Ecto neural progenitor cell (in vitro differentiated cells): Measurements from ENCODE around the gene CT47A7.
"Not testable (repeated sequence)": the region's sequence is repeated elsewhere in the genome, so short reads cannot be mapped to it uniquely, and the experiment has no call there.

Source experiments
- DNase-seq: peaks from one replicate; pipeline ENCODE4 v3.0.0-alpha.2; 2018; ENCODE audit warnings: low spot score

Gene CT47A7

DNA sequence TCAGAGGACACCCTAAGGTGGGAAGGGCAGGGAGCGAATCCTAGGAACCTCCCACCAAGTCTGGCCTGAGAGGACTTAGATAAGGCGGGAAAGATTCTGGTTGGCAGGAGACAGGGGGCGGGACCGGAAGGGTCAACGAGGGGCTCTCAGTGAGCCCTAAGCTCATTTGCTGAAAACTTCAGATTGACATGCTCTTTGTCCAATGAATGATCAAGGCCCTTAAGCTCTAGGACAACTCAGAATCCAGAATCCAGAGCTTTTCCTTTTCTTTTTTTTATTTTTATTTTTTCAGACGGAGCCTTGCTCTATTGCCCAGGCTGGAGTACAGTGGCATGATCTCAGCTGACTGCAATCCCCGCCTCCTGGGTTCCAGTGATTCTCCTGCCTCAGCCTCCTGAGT, at the start of gene CT47A7:
TSS of gene CT47A7 (minus strand) at position 101 of the 400 bp plus-strand sequence. CDS start 255 bp downstream, outside the sequence.
- DNase-seq: not testable (repeated sequence)

- DNase-seq: no peak
These were observed 44.2 kb upstream of the CT47A7 start for GRCh38 chrX:121000589-121000988.

DNA sequence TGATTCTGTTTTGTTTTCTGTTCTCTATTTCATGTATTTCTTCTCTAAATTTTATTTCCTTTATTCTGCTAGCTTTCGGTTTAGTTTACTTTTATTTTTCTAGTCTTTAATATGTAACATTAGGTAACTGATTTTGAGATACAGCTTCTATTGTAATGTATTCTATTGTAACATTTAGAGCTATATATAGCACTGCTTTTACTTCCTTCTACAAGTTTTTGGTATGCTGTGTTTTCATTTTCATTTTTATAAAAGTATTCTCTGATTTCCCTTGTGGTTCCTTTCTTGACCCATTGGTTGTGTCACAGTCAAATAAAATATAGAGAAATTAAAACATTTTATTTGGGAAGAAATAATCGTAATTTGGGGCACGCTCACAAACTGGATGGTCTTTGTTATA, 43.0 kb upstream of the CT47A7 start:
- DNase-seq: no peak

- DNase-seq: not testable (repeated sequence)
These were observed 29.3 kb upstream of the CT47A7 start, which contains the start of gene CT47A1 for GRCh38 chrX:120985660-120986059. Gene CT47A1 (minus strand): TSS chrX:120985760. CDS start chrX:120985529, 231 bp downstream.
